GM19438 (cell line): Measurements from ENCODE around the gene NOTCH2.

Experiments
- ATAC-seq: cut with Tn5 transposase; IDR thresholded peaks from one replicate; pipeline ENCODE4 v1.9.1; 2021; ENCODE audit warnings: low read depth; ENCODE audit not compliant: unreplicated experiment

The NOTCH2 gene

GRCh38 chr1:119883826-119884225 is 185.6 kb downstream of the NOTCH2 start:
- no peak for ATAC-seq

GRCh38 chr1:119882132-119883049 is 187.1 kb downstream of the NOTCH2 start:
- ATAC-seq: no peak

GRCh38 chr1:119879510-119880434 is 189.7 kb downstream of the NOTCH2 start:
- no peak for ATAC-seq

GRCh38 chr1:119878171-119878570 is 191.3 kb downstream of the NOTCH2 start:
- no peak for ATAC-seq

- no peak for ATAC-seq
These were observed 195.3 kb downstream of the NOTCH2 start for GRCh38 chr1:119874186-119874585.

GRCh38 chr1:119873135-119874015 is 196.1 kb downstream of the NOTCH2 start:
- no peak for ATAC-seq

- no peak for ATAC-seq
These were observed 197.6 kb downstream of the NOTCH2 start for GRCh38 chr1:119871881-119872280.

- no peak for ATAC-seq
These were observed 198.4 kb downstream of the NOTCH2 start for GRCh38 chr1:119870917-119871596.

GRCh38 chr1:119869995-119870394 is 199.5 kb downstream of the NOTCH2 start:
- ATAC-seq: no peak

GRCh38 chr1:119868176-119868575 is 201.3 kb downstream of the NOTCH2 start:
- ATAC-seq: no peak

- ATAC-seq: no peak
These were observed 203.0 kb downstream of the NOTCH2 start for GRCh38 chr1:119866451-119866850.

GRCh38 chr1:119865627-119866026 is 203.8 kb downstream of the NOTCH2 start:
- ATAC-seq: no peak

GRCh38 chr1:119862276-119862675 is 207.2 kb downstream of the NOTCH2 start:
- no peak for ATAC-seq
